HepG2 (cell line): ENCODE measurements around the gene HSPA1A. TPM values are rescaled to one million over a fixed set of nuclear protein-coding genes. Genes with fewer than 3 reads are reported as not detected.

Source experiments
- FOXC1 ChIP-seq: sonication (generic); formaldehyde crosslinking; IDR thresholded peaks from 2 replicates; pipeline ENCODE4 v1.8.0; 2022; ENCODE audit warnings: mild to moderate bottlenecking, missing genetic modification reagents, borderline replicate concordance
- IKZF5 ChIP-seq: IDR thresholded peaks from 2 replicates; pipeline ENCODE4 v1.6.1; 2018; ENCODE audit warnings: missing genetic modification reagents, mild to moderate bottlenecking, missing compliant biosample characterization
- JUNB ChIP-seq: sonication (generic); formaldehyde crosslinking; IDR thresholded peaks from 2 replicates; pipeline ENCODE4 v1.8.0; 2022; ENCODE audit warnings: missing genetic modification reagents, mild to moderate bottlenecking, borderline replicate concordance
- MEIS1 ChIP-seq: sonication (generic); formaldehyde crosslinking; IDR thresholded peaks from 2 replicates; pipeline ENCODE4 v1.9.0; 2021; ENCODE audit warnings: mild to moderate bottlenecking, missing genetic modification reagents, moderate library complexity, borderline replicate concordance
- NCOA1 ChIP-seq: sonication (generic); formaldehyde crosslinking; IDR thresholded peaks from 2 replicates; pipeline ENCODE4 v1.9.0; 2021; ENCODE audit warnings: missing genetic modification reagents
- RAD21 ChIP-seq: fragments of 450-650 bp; formaldehyde crosslinking; IDR thresholded peaks from 2 replicates; pipeline ENCODE4 v1.5.0; 2020; ENCODE audit warnings: mild to moderate bottlenecking
- SOX13 ChIP-seq, 3 experiments: fragments of 450-650 bp in 1 of 3; sonication (generic) in 1 of 3; formaldehyde crosslinking in 1 of 3; IDR thresholded peaks in 2 of 3; conservative IDR thresholded peaks in 1 of 3; 2 replicates each; pipeline versions ENCODE4 v1.5.0 to v1.6.1; 2016 to 2020; ENCODE audit warnings: antibody characterized with exemption in 1 of 3, mild to moderate bottlenecking in 1 of 3, missing compliant biosample characterization in 1 of 3, missing genetic modification reagents in 1 of 3, moderate library complexity in 1 of 3
- SPEN ChIP-seq: sonication (generic); formaldehyde crosslinking; IDR thresholded peaks from 2 replicates; pipeline ENCODE4 v1.5.1; 2020; ENCODE audit warnings: low read depth, mild to moderate bottlenecking, missing genetic modification reagents
- ZBED4 ChIP-seq: sonication (generic); formaldehyde crosslinking; IDR thresholded peaks from 2 replicates; pipeline ENCODE4 v1.4.0; 2020; ENCODE audit warnings: missing genetic modification reagents, borderline replicate concordance
- ZFP1 ChIP-seq: IDR thresholded peaks from 2 replicates; pipeline ENCODE4 v1.6.1; 2016
- ZMYM4 ChIP-seq: sonication (generic); formaldehyde crosslinking; IDR thresholded peaks from 2 replicates; pipeline ENCODE4 v1.8.1; 2023; ENCODE audit warnings: mild to moderate bottlenecking, missing genetic modification reagents
- ZNF335 ChIP-seq: sonication (generic); formaldehyde crosslinking; IDR thresholded peaks from 2 replicates; pipeline ENCODE4 v1.4.0; 2020; ENCODE audit warnings: missing genetic modification reagents
- ZNF652 ChIP-seq: IDR thresholded peaks from 2 replicates; pipeline ENCODE4 v1.6.1; 2016; ENCODE audit warnings: low read depth, borderline replicate concordance
- ZNF883 ChIP-seq: sonication (generic); formaldehyde crosslinking; IDR thresholded peaks from 2 replicates; pipeline ENCODE4 v1.5.1; 2020; ENCODE audit warnings: mild to moderate bottlenecking, missing genetic modification reagents; ENCODE audit errors: not compliant biosample characterization
- polyA plus RNA-seq, 8 experiments: library from polyadenylated mRNA; depleted of rRNA in 3 of 8; stranded (reverse) in 7 of 8; unstranded in 1 of 8; fragments of >200 nt; fragmentation: Illumina TruSeq in 4 of 8; extraction: Trizol in 4 of 8; gene quantifications; 2 replicates each; pipeline versions ENCODE4 v1.2.1 to v1.2.3, GENCODE V29; 2011 to 2016; ENCODE audit warnings: low read depth in 4 of 8, missing spikeins in 1 of 8, mixed read lengths in 1 of 8; ENCODE audit not compliant: insufficient read depth in 1 of 8
- total RNA-seq, 5 experiments: library from RNA; depleted of rRNA; stranded (reverse); fragments of >200 nt; fragmentation: Illumina TruSeq; extraction: Trizol; gene quantifications; 2 replicates each; pipeline ENCODE4 v1.2.3, GENCODE V29; 2016; ENCODE audit warnings: low read depth in 1 of 5
- TF ChIP-seq, protein P1 (sequence below): sonication (generic); formaldehyde crosslinking; IDR thresholded peaks from 2 replicates; pipeline ENCODE4 v1.4.0; 2020; ENCODE audit warnings: missing genetic modification reagents
- TF ChIP-seq, protein P2 (sequence below): sonication (generic); formaldehyde crosslinking; IDR thresholded peaks from 2 replicates; pipeline ENCODE4 v1.5.0; 2020; ENCODE audit warnings: missing genetic modification reagents
- TF ChIP-seq, protein P3 (sequence below), 2 experiments: sonication (generic) in 1 of 2; formaldehyde crosslinking in 1 of 2; IDR thresholded peaks; 2 replicates each; pipeline versions ENCODE4 v1.4.0 to v1.6.1; 2018 to 2020; ENCODE audit warnings: missing genetic modification reagents in 2 of 2, borderline replicate concordance in 1 of 2, low read depth in 1 of 2, mild to moderate bottlenecking in 1 of 2, missing biosample characterization in 1 of 2

HSPA1A gene
- total and polyA plus RNA-seq, 2 of the 13 experiments (the other 11 are each of a cell fraction or from before 2014, with no cell fraction given), result 44.5 to 85.0 TPM

DNA sequence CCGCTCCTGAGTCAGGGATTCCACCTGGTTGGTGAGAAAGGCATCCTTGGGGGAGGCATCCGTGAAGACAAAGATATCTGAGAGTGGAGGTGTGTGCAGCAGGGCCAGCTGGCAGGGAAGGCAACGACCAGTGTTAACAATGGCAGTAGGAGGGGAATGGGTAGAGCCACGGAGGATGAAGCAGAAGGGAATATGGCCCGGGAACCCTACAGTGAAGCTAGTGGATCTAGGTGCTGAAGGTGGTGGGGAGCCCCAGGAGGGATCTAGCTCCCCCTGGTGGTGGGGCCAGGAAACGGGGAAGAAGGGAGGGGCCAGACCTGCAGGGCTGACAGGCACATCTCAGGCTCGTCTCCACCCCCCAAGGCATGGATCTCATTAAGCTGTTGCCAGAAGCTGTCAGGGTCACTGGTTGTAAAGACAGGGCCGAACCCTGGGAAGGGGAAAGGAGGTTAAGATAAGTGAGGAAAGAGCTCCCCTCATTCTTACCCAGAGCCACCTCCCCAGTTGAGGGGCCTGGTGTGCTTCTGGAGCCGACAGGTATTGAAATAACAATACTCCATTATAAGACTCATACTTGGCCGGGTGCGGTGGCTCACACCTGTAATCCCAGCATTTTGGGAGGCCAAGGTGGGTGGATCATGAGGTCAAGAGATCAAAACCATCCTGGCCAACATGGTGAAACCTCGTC is 45.5 kb upstream of the HSPA1A start (continued):
- no peak for TF ChIP-seq ZBED4
- TF ChIP-seq ZMYM4 (CRISPR knock-in tag), result peak; percentile 74; the same call in 1 of the 2 replicates
- peak; percentile 75; the same call in 1 of the 2 replicates for TF ChIP-seq ZNF652 (CRISPR knock-in tag)
- TF ChIP-seq, protein P1, sequence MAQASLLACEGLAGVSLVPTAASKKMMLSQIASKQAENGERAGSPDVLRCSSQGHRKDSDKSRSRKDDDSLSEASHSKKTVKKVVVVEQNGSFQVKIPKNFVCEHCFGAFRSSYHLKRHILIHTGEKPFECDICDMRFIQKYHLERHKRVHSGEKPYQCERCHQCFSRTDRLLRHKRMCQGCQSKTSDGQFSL (CRISPR knock-in tag), result peak; percentile 69; the same call in 1 of the 2 replicates
- TF ChIP-seq ZNF883 (CRISPR knock-in tag), result peak; percentile 53
- no peak for TF ChIP-seq MEIS1 (CRISPR knock-in tag)
- TF ChIP-seq, protein P2, sequence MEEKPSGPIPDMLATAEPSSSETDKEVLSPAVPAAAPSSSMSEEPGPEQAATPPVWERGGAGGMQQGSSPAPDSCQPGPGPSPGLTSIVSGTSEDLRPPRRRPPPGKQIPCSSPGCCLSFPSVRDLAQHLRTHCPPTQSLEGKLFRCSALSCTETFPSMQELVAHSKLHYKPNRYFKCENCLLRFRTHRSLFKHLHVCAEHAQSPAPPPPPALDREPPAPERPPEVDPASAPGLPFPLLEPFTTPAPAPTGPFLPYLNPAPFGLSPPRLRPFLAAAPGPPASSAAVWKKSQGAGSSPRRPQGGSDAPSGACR (CRISPR knock-in tag), result no peak
- TF ChIP-seq NCOA1 (CRISPR knock-in tag), result peak; percentile 77; the same call in 1 of the 2 replicates
- TF ChIP-seq SPEN (CRISPR knock-in tag), result peak; percentile 38; the same call in 1 of the 2 replicates
- no peak for TF ChIP-seq JUNB (CRISPR knock-in tag)
- peak; percentile 87 for TF ChIP-seq IKZF5 (CRISPR knock-in tag)
- no peak for TF ChIP-seq SOX13 (IDR thresholded peaks at IDR 0.05)
- TF ChIP-seq SOX13 (CRISPR knock-in tag; conservative IDR thresholded peaks at IDR 0.05 in 1 of 2, IDR thresholded peaks at IDR 0.05 in 1 of 2), result peak in 1 of 2 experiments; percentile 41; a peak in 1 of 4 replicates
- TF ChIP-seq ZNF335 (CRISPR knock-in tag), result peak; percentile 95
- TF ChIP-seq ZFP1, result peak; percentile 45; the same call in 1 of the 2 replicates
- TF ChIP-seq FOXC1 (CRISPR knock-in tag), result 0 out of 2 replicates have a peak, but pooled peaks have one; percentile 47
- TF ChIP-seq, protein P3, sequence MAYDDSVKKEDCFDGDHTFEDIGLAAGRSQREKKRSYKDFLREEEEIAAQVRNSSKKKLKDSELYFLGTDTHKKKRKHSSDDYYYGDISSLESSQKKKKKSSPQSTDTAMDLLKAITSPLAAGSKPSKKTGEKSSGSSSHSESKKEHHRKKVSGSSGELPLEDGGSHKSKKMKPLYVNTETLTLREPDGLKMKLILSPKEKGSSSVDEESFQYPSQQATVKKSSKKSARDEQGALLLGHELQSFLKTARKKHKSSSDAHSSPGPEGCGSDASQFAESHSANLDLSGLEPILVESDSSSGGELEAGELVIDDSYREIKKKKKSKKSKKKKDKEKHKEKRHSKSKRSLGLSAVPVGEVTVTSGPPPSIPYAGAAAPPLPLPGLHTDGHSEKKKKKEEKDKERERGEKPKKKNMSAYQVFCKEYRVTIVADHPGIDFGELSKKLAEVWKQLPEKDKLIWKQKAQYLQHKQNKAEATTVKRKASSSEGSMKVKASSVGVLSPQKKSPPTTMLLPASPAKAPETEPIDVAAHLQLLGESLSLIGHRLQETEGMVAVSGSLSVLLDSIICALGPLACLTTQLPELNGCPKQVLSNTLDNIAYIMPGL (CRISPR knock-in tag; IDR thresholded peaks at IDR 0.05; ENCODE audit: borderline replicate concordance in 1 of 2, low read depth in 1 of 2), result peak; percentile 74 to 85; a peak in 2 of 4 replicates
- peak; percentile 96 for TF ChIP-seq RAD21 (CRISPR knock-in tag)
